ENCODE measurements around the gene BOD1L1. TPM values are rescaled to one million over a fixed set of nuclear protein-coding genes. Genes with fewer than 3 reads are reported as not detected.

The BOD1L1 gene
- total and polyA plus RNA-seq, 9 donors, result 21.2 to 41.6 (median 38.3) TPM

DNA sequence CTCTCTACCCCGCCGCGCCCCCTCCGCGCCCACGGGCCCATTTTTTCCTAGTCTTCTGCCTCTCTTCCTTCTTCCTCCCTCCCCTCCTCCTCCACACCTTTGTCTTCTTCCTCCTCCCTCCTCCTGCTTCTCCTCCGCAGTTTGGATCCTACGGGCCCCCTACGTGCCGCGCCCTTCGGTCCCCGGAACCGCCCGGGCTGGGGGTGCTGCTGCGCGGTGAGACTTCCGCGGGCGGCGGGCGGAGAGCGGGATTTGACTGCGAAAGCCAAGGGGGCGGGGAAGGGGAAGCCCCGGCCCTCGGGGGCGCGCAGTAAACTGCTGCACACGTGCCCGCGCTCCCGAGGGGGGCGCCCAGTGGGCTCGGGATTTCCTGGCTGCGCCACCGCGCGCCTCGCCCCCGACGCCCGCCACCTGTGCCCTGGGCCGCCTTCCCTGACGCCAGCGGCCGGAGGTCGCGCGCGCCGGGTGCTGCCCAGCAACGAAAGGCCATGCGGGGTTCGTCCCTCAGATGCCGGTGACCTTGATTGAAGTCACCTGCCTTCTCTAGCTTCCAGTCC lies 80.0 kb downstream of the BOD1L1 start:
- intact Hi-C loops (cut with DNase I), result loop anchor here in 2 of 4 donors (5.0 to 10.0 kb wide), 2 partner anchors 693 to 695 kb away; no protein-coding TSS in a partner anchor
- DNase-seq, result no peak
- H3K36me3 ChIP-seq, result no peaks in the 10 kb centered on the region
- TF ChIP-seq EP300 (IDR thresholded peaks at IDR 0.05), result no peak
- TF ChIP-seq, protein P1, sequence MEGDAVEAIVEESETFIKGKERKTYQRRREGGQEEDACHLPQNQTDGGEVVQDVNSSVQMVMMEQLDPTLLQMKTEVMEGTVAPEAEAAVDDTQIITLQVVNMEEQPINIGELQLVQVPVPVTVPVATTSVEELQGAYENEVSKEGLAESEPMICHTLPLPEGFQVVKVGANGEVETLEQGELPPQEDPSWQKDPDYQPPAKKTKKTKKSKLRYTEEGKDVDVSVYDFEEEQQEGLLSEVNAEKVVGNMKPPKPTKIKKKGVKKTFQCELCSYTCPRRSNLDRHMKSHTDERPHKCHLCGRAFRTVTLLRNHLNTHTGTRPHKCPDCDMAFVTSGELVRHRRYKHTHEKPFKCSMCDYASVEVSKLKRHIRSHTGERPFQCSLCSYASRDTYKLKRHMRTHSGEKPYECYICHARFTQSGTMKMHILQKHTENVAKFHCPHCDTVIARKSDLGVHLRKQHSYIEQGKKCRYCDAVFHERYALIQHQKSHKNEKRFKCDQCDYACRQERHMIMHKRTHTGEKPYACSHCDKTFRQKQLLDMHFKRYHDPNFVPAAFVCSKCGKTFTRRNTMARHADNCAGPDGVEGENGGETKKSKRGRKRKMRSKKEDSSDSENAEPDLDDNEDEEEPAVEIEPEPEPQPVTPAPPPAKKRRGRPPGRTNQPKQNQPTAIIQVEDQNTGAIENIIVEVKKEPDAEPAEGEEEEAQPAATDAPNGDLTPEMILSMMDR (IDR thresholded peaks at IDR 0.05), result no peak
- TF ChIP-seq POLR2A (IDR thresholded peaks at IDR 0.05), result no peak
- H3K9me3 ChIP-seq, result no peaks in the 10 kb centered on the region
- no peak overlapping the region for H3K27ac ChIP-seq
- H3K4me1 ChIP-seq (ENCODE audit: insufficient read depth), result peaks cover 8% of the 10 kb centered on the region
- WGBS, 3 donors, result 1 to 2% (median 2%) methylated on average over 55 to 56 of the region's 56 CpGs
- peak overlapping the region; percentile 30 for H3K4me3 ChIP-seq
- peaks cover 4% of the 10 kb centered on the region for H3K27me3 ChIP-seq

DNA sequence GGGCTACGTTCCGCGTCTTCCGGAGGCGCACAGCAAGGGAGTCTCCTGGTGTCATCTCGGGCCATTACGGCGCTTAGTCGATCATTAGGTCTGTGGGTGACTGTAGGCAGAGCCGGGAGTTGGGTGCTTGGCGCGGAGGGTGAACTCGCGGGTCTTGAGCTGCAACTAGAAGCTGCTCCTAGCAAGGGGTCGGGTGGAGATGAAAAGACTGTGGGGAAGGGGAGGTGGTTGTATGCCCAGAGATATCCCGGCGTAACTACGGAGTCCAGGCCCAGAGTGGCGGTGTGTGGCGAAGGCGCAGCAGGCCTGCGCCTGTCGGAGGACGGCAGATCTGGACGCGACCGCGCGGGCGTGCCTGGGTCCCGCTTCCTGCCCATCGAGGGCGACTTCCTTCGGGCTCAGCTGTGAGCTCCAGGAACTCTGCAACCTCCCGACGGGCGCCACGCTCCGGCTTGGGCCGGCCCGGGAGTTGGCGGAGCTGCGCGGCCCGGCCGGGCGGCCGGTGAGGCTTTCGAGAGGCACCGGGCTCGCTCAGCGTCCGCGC lies 80.5 kb downstream of the BOD1L1 start:
- intact Hi-C loops (cut with DNase I), result loop anchor here in 2 of 4 donors (5.0 to 10.0 kb wide), 2 partner anchors 692 to 695 kb away; no protein-coding TSS in a partner anchor
- peak overlapping the region; percentile 30 for H3K4me3 ChIP-seq
- DNase-seq, result no peak
- H3K27me3 ChIP-seq, result peaks cover 7% of the 10 kb centered on the region
- H3K27ac ChIP-seq, result no peak overlapping the region
- peaks cover 9% of the 10 kb centered on the region for H3K4me1 ChIP-seq (ENCODE audit: insufficient read depth)
- 3 to 5% (median 5%) methylated on average over 54 of the region's 54 CpGs for WGBS, 3 donors
- H3K9me3 ChIP-seq, result no peaks in the 10 kb centered on the region
- H3K36me3 ChIP-seq, result no peaks in the 10 kb centered on the region
- no peak for TF ChIP-seq POLR2A (IDR thresholded peaks at IDR 0.05)
- TF ChIP-seq, protein P1 (IDR thresholded peaks at IDR 0.05), result no peak
- no peak for TF ChIP-seq EP300 (IDR thresholded peaks at IDR 0.05)

DNA sequence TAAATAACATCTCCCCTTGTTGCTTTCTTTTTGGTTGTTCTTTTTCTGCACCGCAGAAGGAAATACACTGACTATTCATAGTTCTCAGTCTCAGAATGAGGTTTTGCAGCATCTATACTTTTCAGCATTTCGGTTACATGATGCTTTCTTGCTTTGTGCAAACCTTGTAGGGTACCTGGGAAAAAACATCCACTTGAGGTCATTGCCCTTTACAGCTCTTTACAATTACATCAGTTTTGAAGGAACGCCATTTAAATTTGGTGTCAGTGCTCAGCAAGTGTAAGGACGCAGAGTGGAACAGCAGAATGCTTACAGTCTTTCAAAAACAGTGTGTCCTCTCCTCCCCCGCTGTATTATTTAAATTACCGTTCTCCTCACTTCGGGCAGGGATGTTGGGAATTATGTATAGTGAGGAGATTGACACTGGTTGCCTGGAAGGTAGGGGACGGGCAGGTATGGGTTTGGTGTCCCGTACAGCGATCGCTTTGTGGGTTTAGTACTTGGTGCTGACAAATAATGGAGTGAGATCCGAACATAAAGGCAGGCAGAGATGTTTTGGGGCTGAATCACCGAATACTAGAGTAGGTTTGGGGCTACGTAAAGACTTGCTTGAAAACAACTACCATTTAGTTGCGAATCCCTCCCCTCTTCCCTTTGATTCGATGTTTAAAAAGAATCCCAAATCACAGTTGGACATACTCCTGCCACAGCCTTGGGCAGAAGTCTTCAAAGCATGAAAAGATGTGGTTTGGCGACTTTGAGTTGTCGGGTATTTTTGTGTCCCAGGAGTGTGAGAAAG lies 81.2 kb downstream of the BOD1L1 start:
- 16 to 17% (median 17%) methylated on average over 18 of the region's 18 CpGs for WGBS, 3 donors
- H3K4me1 ChIP-seq (ENCODE audit: insufficient read depth), result peaks cover 13% of the 10 kb centered on the region
- H3K4me3 ChIP-seq, result no peak overlapping the region
- no peak overlapping the region for H3K27ac ChIP-seq
- H3K36me3 ChIP-seq, result no peaks in the 10 kb centered on the region
- peaks cover 9% of the 10 kb centered on the region for H3K27me3 ChIP-seq
- TF ChIP-seq, protein P1 (IDR thresholded peaks at IDR 0.05), result no peak
- TF ChIP-seq POLR2A (IDR thresholded peaks at IDR 0.05), result no peak
- TF ChIP-seq EP300 (IDR thresholded peaks at IDR 0.05), result no peak
- intact Hi-C loops (cut with DNase I), result loop anchor here in 2 of 4 donors (5.0 to 10.0 kb wide), 2 partner anchors 692 to 694 kb away; no protein-coding TSS in a partner anchor
- DNase-seq, result no peak
- no peaks in the 10 kb centered on the region for H3K9me3 ChIP-seq

DNA sequence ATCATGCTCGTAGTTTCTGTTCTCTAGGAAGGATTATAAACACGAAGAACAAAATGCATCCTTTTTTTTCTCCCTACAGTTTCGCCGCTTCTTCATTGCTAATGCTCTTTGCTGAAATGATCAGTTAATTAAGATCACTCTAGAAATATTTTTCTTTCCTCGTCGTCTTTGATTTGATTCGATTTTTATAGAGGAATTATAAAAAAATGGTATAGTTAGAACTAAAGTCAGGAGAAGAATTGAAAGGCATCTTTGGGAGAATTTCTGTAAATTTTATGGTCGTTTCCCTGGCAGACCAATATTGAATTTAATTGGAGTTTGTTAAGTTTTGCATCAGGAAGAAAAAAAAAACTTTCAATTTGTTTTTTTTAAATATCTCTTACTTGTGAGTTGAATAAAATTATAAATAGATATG lies 82.1 kb downstream of the BOD1L1 start:
- no peak for DNase-seq
- TF ChIP-seq POLR2A (IDR thresholded peaks at IDR 0.05), result no peak
- TF ChIP-seq, protein P1 (IDR thresholded peaks at IDR 0.05), result no peak
- Histone ChIP-seq H3K36me3 (no peaks in the 10 kb centered on the region), H3K27ac (no peak overlapping the region), H3K4me3 (peak overlapping the region; percentile 42), H3K9me3 (no peaks in the 10 kb centered on the region), H3K27me3 (peaks cover 16% of the 10 kb centered on the region), H3K4me1 (ENCODE audit: insufficient read depth) (peaks cover 13% of the 10 kb centered on the region)
- intact Hi-C loops (cut with DNase I), result loop anchor here in 2 of 4 donors (5.0 to 10.0 kb wide), 2 partner anchors 691 to 693 kb away; no protein-coding TSS in a partner anchor
- WGBS, 3 donors, result 17 to 18% (median 18%) methylated on average over 8 of the region's 8 CpGs

Data from ovary (tissue), 9 donors.